Muscle of leg (tissue), 16 donors: ENCODE data around the gene NCMAP. TPM values are rescaled to one million over a fixed set of nuclear protein-coding genes. Genes with fewer than 3 reads are reported as not detected.
"Not testable (repeated sequence)": the region's sequence is repeated elsewhere in the genome, so short reads cannot be mapped to it uniquely, and the experiment has no call there.

ENCODE experiments used
- DNase-seq: peaks from one replicate; pipeline ENCODE4 v3.0.0; 2013
- H3K27ac ChIP-seq: one replicate; pipeline ENCODE4 v1.5.1; 2013; ENCODE audit warnings: mild to moderate bottlenecking, low read length, control low read depth
- H3K27me3 ChIP-seq: one replicate; pipeline ENCODE4 v1.6.1; 2013; ENCODE audit warnings: low read length; ENCODE audit not compliant: control insufficient read depth, insufficient read depth
- H3K36me3 ChIP-seq: one replicate; pipeline ENCODE4 v1.6.1; 2013; ENCODE audit warnings: low read length; ENCODE audit not compliant: control insufficient read depth, insufficient read depth
- H3K4me1 ChIP-seq: one replicate; pipeline ENCODE4 v1.6.1; 2013; ENCODE audit warnings: low read length; ENCODE audit not compliant: control insufficient read depth, insufficient read depth
- H3K4me3 ChIP-seq: one replicate; pipeline ENCODE4 v1.5.1; 2013; ENCODE audit warnings: low read length, control low read depth
- H3K9me3 ChIP-seq: replicated peaks from 2 replicates; pipeline ENCODE4 v1.6.1; 2013; ENCODE audit warnings: low read depth, low read length; ENCODE audit not compliant: control insufficient read depth
- WGBS: methylation state at CpG from one replicate; pipeline ENCODE4 v1.1.5; 2013; ENCODE audit warnings: missing lambda C conversion rate; ENCODE audit not compliant: insufficient coverage; 5-methylcytosine and 5-hydroxymethylcytosine counted together
- long read RNA-seq, 11 donors: transcript quantifications; one replicate each; lab custom pipeline, GENCODE V29; 2026
- polyA plus RNA-seq, 8 donors: library from polyadenylated mRNA; unstranded; fragments of 120-200 nt; gene quantifications; one replicate each; pipeline versions ENCODE4 v1.2.1 to v1.2.3, GENCODE V29; 2013; ENCODE audit warnings: inconsistent platforms in 1 of 8, low replicate concordance in 1 of 8; ENCODE audit not compliant: insufficient read length in 8 of 8, insufficient read depth in 1 of 8
- total RNA-seq: library from RNA; stranded (reverse); fragments of 120-200 nt; gene quantifications from one replicate; pipeline ENCODE4 v1.2.4, GENCODE V29; 2013

The NCMAP gene
- total RNA-seq = 0.18 TPM
- polyA plus RNA-seq = under 1 TPM in 5 of 8 donors, not detected in 3; 0.05 to 0.92 (median 0.06) TPM
- long read RNA-seq, donor 1 = 0 reads
- long read RNA-seq, donor 2 = 0 reads
- long read RNA-seq, donor 3 = 0 reads
- long read RNA-seq, donor 4 = 0 reads
- long read RNA-seq, donor 5 = 0 reads
- long read RNA-seq, donor 6 = 0 reads
- long read RNA-seq, donor 7 = 0 reads
- long read RNA-seq, donor 8 = 0 reads
- long read RNA-seq, donor 9 = 0 reads
- long read RNA-seq, donor 10 = 0 reads
- long read RNA-seq, donor 11 = 0 reads

- no peaks in the 10 kb centered on the region for H3K9me3 ChIP-seq
- peaks cover 52% of the 10 kb centered on the region for H3K27me3 ChIP-seq
- no peak within 1 kb of the TSS for H3K27ac ChIP-seq
- no peak for DNase-seq
- peaks cover 18% of the 10 kb centered on the region for H3K4me1 ChIP-seq
- WGBS = 3% methylated on average over 45 of the region's 61 CpGs
- no peak within 1 kb of the TSS for H3K4me3 ChIP-seq
- no peaks in the 10 kb centered on the region for H3K36me3 ChIP-seq
Measured at GRCh38 chr1:24555591-24556413, at the start of gene NCMAP. Gene NCMAP (plus strand): TSS chr1:24556087. CDS start chr1:24595431, 39,344 bp downstream.

GRCh38 chr1:24506691-24507381 is 49.1 kb upstream of the NCMAP start:
- H3K4me1 ChIP-seq = peaks cover 9% of the 10 kb centered on the region
- no peak overlapping the region for H3K4me3 ChIP-seq
- WGBS = 75% methylated on average over 2 of the region's 5 CpGs
- no peaks in the 10 kb centered on the region for H3K36me3 ChIP-seq
- DNase-seq = no peak
- no peak overlapping the region for H3K27ac ChIP-seq
- no peaks in the 10 kb centered on the region for H3K9me3 ChIP-seq
- peaks cover 28% of the 10 kb centered on the region for H3K27me3 ChIP-seq

- DNase-seq = no peak
- Histone ChIP-seq H3K27me3 (peaks cover 23% of the 10 kb centered on the region), H3K36me3 (no peaks in the 10 kb centered on the region), H3K27ac (no peak overlapping the region), H3K4me3 (no peak overlapping the region), H3K9me3 (no peaks in the 10 kb centered on the region), H3K4me1 (peaks cover 5% of the 10 kb centered on the region)
- WGBS = 93% methylated on average over 2 of the region's 5 CpGs
Measured at GRCh38 chr1:24507405-24507804, 48.5 kb upstream of the NCMAP start.

- Histone ChIP-seq H3K9me3 (no peaks in the 10 kb centered on the region), H3K4me1 (no peaks in the 10 kb centered on the region), H3K27me3 (peaks cover 17% of the 10 kb centered on the region), H3K27ac (no peak overlapping the region), H3K4me3 (no peak overlapping the region), H3K36me3 (no peaks in the 10 kb centered on the region)
- WGBS = no CpG with 5 or more reads among the region's 5 CpGs
- DNase-seq = no peak
Measured at GRCh38 chr1:24508911-24509310, 47.0 kb upstream of the NCMAP start.

- no peak overlapping the region for H3K4me3 ChIP-seq
- H3K27me3 ChIP-seq = no peaks in the 10 kb centered on the region
- H3K9me3 ChIP-seq = no peaks in the 10 kb centered on the region
- no peak for DNase-seq
- no CpG with 5 or more reads among the region's 2 CpGs for WGBS
- no peaks in the 10 kb centered on the region for H3K4me1 ChIP-seq
- H3K36me3 ChIP-seq = no peaks in the 10 kb centered on the region
- H3K27ac ChIP-seq = no peak overlapping the region
Measured at GRCh38 chr1:24513706-24514105, 42.2 kb upstream of the NCMAP start.

- no CpG with 5 or more reads among the region's 5 CpGs for WGBS
- Histone ChIP-seq H3K4me1 (no peaks in the 10 kb centered on the region), H3K27ac (no peak overlapping the region), H3K27me3 (no peaks in the 10 kb centered on the region), H3K36me3 (no peaks in the 10 kb centered on the region), H3K9me3 (no peaks in the 10 kb centered on the region), H3K4me3 (no peak overlapping the region)
- no peak for DNase-seq
Measured at GRCh38 chr1:24514946-24515345, 40.9 kb upstream of the NCMAP start.

- not testable (repeated sequence) for H3K9me3 ChIP-seq, H3K27me3 ChIP-seq, H3K27ac ChIP-seq, DNase-seq, H3K36me3 ChIP-seq, H3K4me1 ChIP-seq, H3K4me3 ChIP-seq
- 95% methylated on average over 11 of the region's 14 CpGs for WGBS
Measured at GRCh38 chr1:24515671-24516209, 40.1 kb upstream of the NCMAP start.

- 64% methylated on average over 8 of the region's 12 CpGs for WGBS
Measured at GRCh38 chr1:24516506-24516905, 39.4 kb upstream of the NCMAP start.

GRCh38 chr1:24517898-24518297 is 38.0 kb upstream of the NCMAP start:
- no peaks in the 10 kb centered on the region for H3K36me3 ChIP-seq
- no peaks in the 10 kb centered on the region for H3K9me3 ChIP-seq
- DNase-seq = no peak
- no peak overlapping the region for H3K27ac ChIP-seq
- no peaks in the 10 kb centered on the region for H3K4me1 ChIP-seq
- no peaks in the 10 kb centered on the region for H3K27me3 ChIP-seq
- WGBS = no CpG with 5 or more reads among the region's 4 CpGs
- H3K4me3 ChIP-seq = no peak overlapping the region

More at GRCh38 chr1:24516506-24516905, 39.4 kb upstream of the NCMAP start:
- Histone ChIP-seq H3K27me3 (no peaks in the 10 kb centered on the region), H3K36me3 (no peaks in the 10 kb centered on the region), H3K27ac (no peak overlapping the region), H3K4me1 (no peaks in the 10 kb centered on the region), H3K9me3 (no peaks in the 10 kb centered on the region), H3K4me3 (no peak overlapping the region)
- DNase-seq = no peak

- H3K4me1 ChIP-seq, H3K36me3 ChIP-seq, DNase-seq, H3K27ac ChIP-seq, H3K27me3 ChIP-seq, H3K4me3 ChIP-seq, H3K9me3 ChIP-seq: not testable (repeated sequence)
- no CpG with 5 or more reads among the region's 5 CpGs for WGBS
Measured at GRCh38 chr1:24520282-24520681, 35.6 kb upstream of the NCMAP start.
